Calu3 (cell line): ENCODE data around the gene ACSF2. TPM values are rescaled to one million over a fixed set of nuclear protein-coding genes. Genes with fewer than 3 reads are reported as not detected.

Experiments
- BruUV-seq: library from RNA; stranded (reverse); fragments of 400-500 nt; replicated peaks from 2 replicates; lab custom pipeline; 2021; lab: Mats Ljungman, UMichigan
- CTCF ChIA-PET: fragments of 300-600 bp; sonication (Branson Sonifier 250); formaldehyde crosslinking; loops from one replicate; lab custom pipeline; 2022; ENCODE audit warnings: antibody characterized with exemption; lab: Charles Lee
- DNase-seq: peaks from one replicate; pipeline ENCODE4 v3.0.0; 2022
- H3K27ac Mint-ChIP-seq: one replicate; pipeline ENCODE4 v1.8.0; 2022; ENCODE audit warnings: mixed read lengths; ENCODE audit not compliant: unreplicated experiment
- H3K27me3 Mint-ChIP-seq: one replicate; pipeline ENCODE4 v1.8.0; 2022; ENCODE audit warnings: mixed read lengths; ENCODE audit not compliant: unreplicated experiment
- H3K36me3 Mint-ChIP-seq: one replicate; pipeline ENCODE4 v1.8.0; 2022; ENCODE audit warnings: mild to moderate bottlenecking, moderate library complexity, mixed read lengths; ENCODE audit not compliant: insufficient read depth, unreplicated experiment
- H3K4me1 Mint-ChIP-seq: one replicate; pipeline ENCODE4 v1.8.0; 2022; ENCODE audit warnings: mild to moderate bottlenecking, low read depth, mixed read lengths; ENCODE audit not compliant: unreplicated experiment
- H3K4me3 Mint-ChIP-seq: one replicate; pipeline ENCODE4 v1.8.0; 2022; ENCODE audit warnings: mild to moderate bottlenecking, low read depth, moderate library complexity, mixed read lengths; ENCODE audit not compliant: unreplicated experiment
- H3K9me3 Mint-ChIP-seq: one replicate; pipeline ENCODE4 v1.8.0; 2022; ENCODE audit warnings: low read depth, mixed read lengths; ENCODE audit not compliant: unreplicated experiment
- intact Hi-C: fragments of 100-400 bp; cut with micrococcal nuclease; formaldehyde crosslinking; loops from one replicate; pipeline ENCODE4 v1.10.0; 2022; ENCODE audit not compliant: unreplicated experiment
- total RNA-seq: library from RNA; stranded (reverse); gene quantifications from 2 replicates; pipeline ENCODE4 v1.2.3, GENCODE V29; 2022
- TF ChIP-seq, protein P1 (sequence below): fragments of 200-600 bp; IDR thresholded peaks from one replicate; pipeline ENCODE4 v1.8.0; 2022; ENCODE audit warnings: antibody characterized with exemption; ENCODE audit not compliant: unreplicated experiment

Gene ACSF2
- total RNA-seq, 1 experiment from 2014 or later, result 148 TPM

DNA sequence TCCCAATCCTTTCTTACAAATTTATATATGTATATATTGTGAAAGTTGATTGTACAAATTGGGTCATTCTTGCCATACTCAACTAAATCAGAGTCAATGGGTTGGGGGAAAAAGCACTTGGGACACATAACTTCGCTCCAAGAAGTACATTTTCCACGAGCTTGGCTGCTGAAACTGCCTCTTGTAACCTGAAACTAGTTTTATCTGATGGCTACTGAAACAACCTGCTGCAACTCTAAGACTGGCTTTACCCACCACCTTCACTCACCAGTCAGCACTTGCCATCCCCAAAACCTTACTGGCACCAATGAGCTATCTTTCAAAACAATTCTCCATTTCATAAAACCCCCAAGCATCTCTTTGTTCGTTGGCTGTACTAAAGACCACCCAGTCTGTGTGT lies 67.7 kb downstream of the ACSF2 start:
- TF ChIP-seq, protein P1, sequence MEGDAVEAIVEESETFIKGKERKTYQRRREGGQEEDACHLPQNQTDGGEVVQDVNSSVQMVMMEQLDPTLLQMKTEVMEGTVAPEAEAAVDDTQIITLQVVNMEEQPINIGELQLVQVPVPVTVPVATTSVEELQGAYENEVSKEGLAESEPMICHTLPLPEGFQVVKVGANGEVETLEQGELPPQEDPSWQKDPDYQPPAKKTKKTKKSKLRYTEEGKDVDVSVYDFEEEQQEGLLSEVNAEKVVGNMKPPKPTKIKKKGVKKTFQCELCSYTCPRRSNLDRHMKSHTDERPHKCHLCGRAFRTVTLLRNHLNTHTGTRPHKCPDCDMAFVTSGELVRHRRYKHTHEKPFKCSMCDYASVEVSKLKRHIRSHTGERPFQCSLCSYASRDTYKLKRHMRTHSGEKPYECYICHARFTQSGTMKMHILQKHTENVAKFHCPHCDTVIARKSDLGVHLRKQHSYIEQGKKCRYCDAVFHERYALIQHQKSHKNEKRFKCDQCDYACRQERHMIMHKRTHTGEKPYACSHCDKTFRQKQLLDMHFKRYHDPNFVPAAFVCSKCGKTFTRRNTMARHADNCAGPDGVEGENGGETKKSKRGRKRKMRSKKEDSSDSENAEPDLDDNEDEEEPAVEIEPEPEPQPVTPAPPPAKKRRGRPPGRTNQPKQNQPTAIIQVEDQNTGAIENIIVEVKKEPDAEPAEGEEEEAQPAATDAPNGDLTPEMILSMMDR, result no peak
- H3K36me3 Mint-ChIP-seq, result no peaks in the 10 kb centered on the region
- intact Hi-C loops, result no loop called here
- CTCF ChIA-PET, result interaction anchor here (0.9 to 1.6 kb wide), 4 partner anchors 28 to 145 kb away, joined by 3 to 5 read pairs (median 3); no protein-coding TSS in a partner anchor
- H3K27ac Mint-ChIP-seq, result no peak overlapping the region
- H3K27me3 Mint-ChIP-seq, result no peaks in the 10 kb centered on the region
- no TSS peak for BruUV-seq
- peaks cover 10% of the 10 kb centered on the region for H3K4me1 Mint-ChIP-seq
- H3K4me3 Mint-ChIP-seq, result no peak overlapping the region
- H3K9me3 Mint-ChIP-seq, result no peaks in the 10 kb centered on the region
- no peak for DNase-seq

DNA sequence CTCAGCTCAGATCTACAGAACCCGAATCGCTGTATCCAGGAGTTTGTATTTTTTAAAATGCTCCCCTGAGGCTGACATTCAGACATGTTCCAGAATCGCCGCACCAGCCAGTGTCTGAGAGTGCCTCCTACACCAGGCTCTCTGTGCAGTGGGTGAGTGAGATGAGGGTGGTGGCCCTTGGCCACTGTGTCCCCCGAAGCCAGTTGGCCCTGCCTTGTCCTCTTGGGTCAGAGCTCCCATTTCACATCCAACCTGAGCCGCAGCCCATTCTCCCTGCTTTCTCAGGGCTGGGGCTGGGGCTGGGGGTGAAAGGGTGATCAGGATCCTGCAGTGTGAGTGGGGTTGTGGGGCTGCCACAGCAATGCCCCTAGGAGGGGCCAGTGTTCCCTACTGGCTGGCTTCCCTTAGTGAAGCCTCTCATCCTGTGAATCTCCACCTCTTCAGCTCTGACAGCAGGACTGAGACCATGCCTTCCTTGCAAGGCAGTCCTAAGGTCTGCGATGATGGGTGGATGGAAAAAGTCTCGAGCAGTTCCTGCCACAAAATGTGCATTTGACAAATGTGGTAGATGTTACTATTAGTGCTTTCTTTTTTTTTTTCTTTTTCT lies 69.3 kb downstream of the ACSF2 start:
- Mint-ChIP-seq H3K9me3 (no peaks in the 10 kb centered on the region), H3K4me1 (peaks cover 10% of the 10 kb centered on the region), H3K27me3 (no peaks in the 10 kb centered on the region), H3K36me3 (no peaks in the 10 kb centered on the region), H3K27ac (no peak overlapping the region), H3K4me3 (no peak overlapping the region)
- intact Hi-C loops, result loop anchor here (5.0 kb wide), 1 partner anchor 37 kb away; the partner anchor contains the start of gene EPN3
- no peak for DNase-seq
- BruUV-seq, result no TSS peak
- CTCF ChIA-PET, result no interaction called here
- TF ChIP-seq, protein P1, result no peak

DNA sequence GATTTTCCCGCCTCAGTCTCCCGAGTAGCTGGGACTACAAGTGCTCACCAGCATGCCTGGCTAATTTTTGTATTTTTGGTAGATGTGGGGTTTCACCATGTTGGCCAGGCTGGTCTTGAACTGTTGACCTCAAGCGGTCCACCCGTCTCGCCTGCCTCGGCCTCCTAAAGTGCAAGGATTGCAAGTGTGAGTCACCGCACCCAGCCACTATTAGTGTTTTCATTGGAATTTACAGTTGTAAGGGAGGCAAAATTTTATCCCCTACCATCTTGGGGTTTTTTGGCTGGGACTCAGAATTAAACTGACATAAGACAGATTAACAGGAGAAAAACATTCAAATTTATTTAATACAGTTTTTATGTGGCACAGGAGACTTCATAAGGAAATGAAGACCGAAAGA lies 69.9 kb downstream of the ACSF2 start:
- peaks cover 10% of the 10 kb centered on the region for H3K4me1 Mint-ChIP-seq
- TF ChIP-seq, protein P1, result no peak
- no peak overlapping the region for H3K27ac Mint-ChIP-seq
- H3K9me3 Mint-ChIP-seq, result no peaks in the 10 kb centered on the region
- H3K27me3 Mint-ChIP-seq, result no peaks in the 10 kb centered on the region
- DNase-seq, result no peak
- H3K4me3 Mint-ChIP-seq, result no peak overlapping the region
- CTCF ChIA-PET, result no interaction called here
- no peaks in the 10 kb centered on the region for H3K36me3 Mint-ChIP-seq
- intact Hi-C loops, result loop anchor here (5.0 kb wide), 1 partner anchor 36 kb away; the partner anchor contains the start of gene EPN3
- no TSS peak for BruUV-seq

DNA sequence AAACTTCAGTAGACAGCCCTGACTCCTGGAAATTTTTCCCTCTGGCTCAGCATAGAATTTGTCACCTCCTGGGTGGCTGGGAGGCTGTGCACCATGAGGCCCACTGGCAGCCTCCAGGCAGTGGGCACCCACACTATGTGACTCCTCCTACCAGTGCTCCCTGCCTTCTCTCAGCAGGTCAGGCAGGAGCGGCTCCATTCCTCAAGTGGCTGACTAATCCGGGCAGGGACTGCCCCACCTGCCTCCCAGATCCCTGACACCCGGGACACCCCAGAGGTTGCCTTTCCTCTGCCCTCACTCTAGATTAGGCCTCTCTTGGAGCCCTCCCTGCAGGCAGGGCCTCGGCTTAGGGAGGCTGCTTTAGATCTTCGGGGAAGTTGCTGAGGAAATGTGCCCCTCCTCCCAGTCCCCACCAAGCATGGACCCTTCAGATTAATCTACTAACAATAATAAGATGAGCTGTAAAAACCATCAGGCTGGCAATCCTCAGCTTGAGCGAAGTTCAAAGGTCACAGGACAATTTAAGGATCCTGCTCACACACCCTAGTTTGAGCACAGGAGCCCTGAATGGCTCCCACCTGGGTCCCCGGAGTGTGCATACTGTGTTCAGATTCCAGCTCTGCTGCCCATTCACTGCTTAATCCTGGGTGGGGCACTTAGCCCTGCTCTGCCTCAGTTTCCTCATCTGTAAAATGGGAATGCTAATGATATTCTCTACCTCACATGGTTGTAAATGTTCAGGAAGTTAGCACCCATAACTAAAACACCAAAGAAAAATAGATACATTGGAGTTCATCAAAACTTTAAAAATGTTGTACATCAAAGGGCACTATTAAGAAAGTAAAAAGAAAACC lies 72.2 kb downstream of the ACSF2 start:
- H3K36me3 Mint-ChIP-seq, result no peaks in the 10 kb centered on the region
- H3K27me3 Mint-ChIP-seq, result peaks cover 4% of the 10 kb centered on the region
- no TSS peak for BruUV-seq
- H3K9me3 Mint-ChIP-seq, result no peaks in the 10 kb centered on the region
- H3K4me3 Mint-ChIP-seq, result no peak overlapping the region
- TF ChIP-seq, protein P1, result no peak
- peak; percentile 67 for DNase-seq
- intact Hi-C loops, result loop anchor here (5.0 kb wide), 1 partner anchor 34 kb away; the partner anchor contains the start of gene EPN3
- CTCF ChIA-PET, result interaction anchor here (0.6 kb wide), 1 partner anchor 53 kb away, joined by 3 read pairs; no protein-coding TSS in a partner anchor
- H3K4me1 Mint-ChIP-seq, result peaks cover 10% of the 10 kb centered on the region
- H3K27ac Mint-ChIP-seq, result no peak overlapping the region
